Measurements from ENCODE around the gene STK26. TPM values are rescaled to one million over a fixed set of nuclear protein-coding genes. Genes with fewer than 3 reads are reported as not detected.
"Not testable (repeated sequence)": the region's sequence is repeated elsewhere in the genome, so short reads cannot be mapped to it uniquely, and the experiment has no call there.

The STK26 gene
- total RNA-seq, 4 donors from 2014 or later = 11.6 to 15.9 (median 13.6) TPM

GRCh38 chrX:132090403-132091159, 67.5 kb downstream of the STK26 start:
- no peak overlapping the region for H3K4me3 ChIP-seq

GRCh38 chrX:132092439-132093065, 69.5 kb downstream of the STK26 start:
- WGBS = 44% methylated on average over 7 of the region's 7 CpGs
- H3K4me1 ChIP-seq = no peaks in the 10 kb centered on the region
- H3K9me3 ChIP-seq = no peaks in the 10 kb centered on the region
- no peaks in the 10 kb centered on the region for H3K36me3 ChIP-seq
- H3K27me3 ChIP-seq = peaks cover 0 to 6% (median 0%) of the 10 kb centered on the region in 4 donors
- intact Hi-C loops (cut with DNase I) = loop anchor here (5.0 kb wide), 2 partner anchors 125 to 540 kb away; partner anchors contain the start of gene RAP2C
- DNase-seq (ENCODE audit: extremely low spot score) = no peak
- TF ChIP-seq POLR2AphosphoS5 (IDR thresholded peaks at IDR 0.05) (no peak), CTCF (IDR thresholded peaks at IDR 0.05) (peak; percentile 58 to 80 (median 58))
- no peak overlapping the region for H3K4me3 ChIP-seq
- no peak overlapping the region for H3K27ac ChIP-seq (replicated peaks in 1 of 4)

More at GRCh38 chrX:132090403-132091159, 67.5 kb downstream of the STK26 start:
- Histone ChIP-seq H3K27ac (replicated peaks in 1 of 4) (no peak overlapping the region), H3K4me1 (no peaks in the 10 kb centered on the region), H3K9me3 (no peaks in the 10 kb centered on the region), H3K27me3 (no peaks in the 10 kb centered on the region), H3K36me3 (no peaks in the 10 kb centered on the region)
- 63% methylated on average over 8 of the region's 8 CpGs for WGBS
- DNase-seq (ENCODE audit: extremely low spot score) = no peak
- TF ChIP-seq POLR2AphosphoS5 (IDR thresholded peaks at IDR 0.05) (no peak), CTCF (IDR thresholded peaks at IDR 0.05) (no peak)
- intact Hi-C loops (cut with DNase I) = loop anchor here (5.0 kb wide), 2 partner anchors 127 to 542 kb away; partner anchors contain the start of gene RAP2C

GRCh38 chrX:132093239-132093860, 70.2 kb downstream of the STK26 start:
- no peak for DNase-seq (ENCODE audit: extremely low spot score)
- peaks cover 0 to 6% (median 0%) of the 10 kb centered on the region in 4 donors for H3K27me3 ChIP-seq
- H3K4me3 ChIP-seq = no peak overlapping the region
- intact Hi-C loops (cut with DNase I) = loop anchor here (5.0 kb wide), 2 partner anchors 124 to 539 kb away; partner anchors contain the start of gene RAP2C
- H3K36me3 ChIP-seq = no peaks in the 10 kb centered on the region
- no peak overlapping the region for H3K27ac ChIP-seq (replicated peaks in 1 of 4)
- no peaks in the 10 kb centered on the region for H3K4me1 ChIP-seq
- WGBS = 53% methylated on average over 4 of the region's 4 CpGs
- no peaks in the 10 kb centered on the region for H3K9me3 ChIP-seq
- TF ChIP-seq EP300 (IDR thresholded peaks at IDR 0.05) = no peak
- TF ChIP-seq CTCF (IDR thresholded peaks at IDR 0.05) = no peak
- TF ChIP-seq POLR2AphosphoS5 (IDR thresholded peaks at IDR 0.05) = no peak
- TF ChIP-seq POLR2A (IDR thresholded peaks at IDR 0.05; ENCODE audit: low read depth) = no peak

- Histone ChIP-seq H3K36me3 (no peaks in the 10 kb centered on the region), H3K4me3 (no peak overlapping the region), H3K27ac (replicated peaks in 1 of 4) (no peak overlapping the region), H3K4me1 (no peaks in the 10 kb centered on the region), H3K27me3 (peaks cover 0 to 6% (median 0%) of the 10 kb centered on the region in 4 donors), H3K9me3 (no peaks in the 10 kb centered on the region)
- intact Hi-C loops (cut with DNase I) = loop anchor here (5.0 kb wide), 2 partner anchors 123 to 538 kb away; partner anchors contain the start of gene RAP2C
- whole genome bisulfite sequencing = 73% methylated on average over 2 of the region's 2 CpGs
- TF ChIP-seq POLR2A (IDR thresholded peaks at IDR 0.05; ENCODE audit: low read depth) (no peak), POLR2AphosphoS5 (IDR thresholded peaks at IDR 0.05) (no peak), EP300 (IDR thresholded peaks at IDR 0.05) (no peak), CTCF (IDR thresholded peaks at IDR 0.05) (no peak)
- DNase-seq (ENCODE audit: extremely low spot score) = no peak
These were observed 71.1 kb downstream of the STK26 start for GRCh38 chrX:132094164-132094563.

GRCh38 chrX:132098704-132099103, 75.6 kb downstream of the STK26 start:
- H3K9me3 ChIP-seq; H3K27ac ChIP-seq (replicated peaks in 1 of 4); H3K27me3 ChIP-seq; H3K4me3 ChIP-seq; intact Hi-C loops (cut with DNase I); H3K36me3 ChIP-seq; DNase-seq (ENCODE audit: extremely low spot score); H3K4me1 ChIP-seq: not testable (repeated sequence)
- WGBS = 74% methylated on average over 4 of the region's 4 CpGs

Measured in esophagus muscularis mucosa (tissue), 4 donors.